Esophagus squamous epithelium (tissue), 4 donors: ENCODE measurements around the gene OSGIN1.

ENCODE experiments used
- CTCF ChIP-seq, 6 experiments: fragments of 450-650 bp in 4 of 6; fragments of 200-600 bp in 2 of 6; sonication (generic) in 2 of 6; IDR thresholded peaks; one replicate each; pipeline ENCODE4 v1.5.1; 2016 to 2019; ENCODE audit warnings: antibody characterized with exemption in 6 of 6, mild to moderate bottlenecking in 4 of 6, moderate library complexity in 4 of 6
- POLR2A ChIP-seq, 4 donors: fragments of 450-650 bp; IDR thresholded peaks; one replicate each; pipeline ENCODE4 v1.6.1; 2017; ENCODE audit warnings: antibody characterized with exemption in 4 of 4, mild to moderate bottlenecking in 4 of 4, moderate library complexity in 3 of 4

- TF ChIP-seq CTCF (IDR thresholded peaks at IDR 0.05) (no peak), POLR2A (IDR thresholded peaks at IDR 0.05) (no peak)
Observed at GRCh38 chr16:83903751-83904150, 49.3 kb upstream of the OSGIN1 start.
